NB4 (cell line): ENCODE data around the gene CP.

Experiments
- DNase-seq: peaks from one replicate; pipeline ENCODE4 v3.0.0; 2010; ENCODE audit warnings: low read depth
- H3K4me3 ChIP-seq: one replicate; pipeline ENCODE4 v1.5.1; 2011; ENCODE audit warnings: mild to moderate bottlenecking, low read depth, low read length, moderate library complexity
- MYC ChIP-seq: IDR thresholded peaks from 2 replicates; pipeline ENCODE4 v1.6.1; 2011; ENCODE audit warnings: low read depth, low read length
- POLR2A ChIP-seq: IDR thresholded peaks from 2 replicates; pipeline ENCODE4 v1.6.1; 2011; ENCODE audit warnings: mild to moderate bottlenecking; ENCODE audit not compliant: insufficient read length; ENCODE audit errors: extremely low read depth
- TF ChIP-seq, protein P1 (sequence below): IDR thresholded peaks from one replicate; pipeline ENCODE4 v1.5.1; 2012; ENCODE audit warnings: low read depth, low read length
- TF ChIP-seq, protein P2 (sequence below): IDR thresholded peaks from 2 replicates; pipeline ENCODE4 v1.6.1; 2011; ENCODE audit warnings: low read depth, low read length

CP gene

GRCh38 chr3:149177122-149177521, 44.5 kb downstream of the CP start:
- H3K4me3 ChIP-seq: no peak overlapping the region
- TF ChIP-seq MYC (no peak), POLR2A (no peak)
- TF ChIP-seq, protein P1, sequence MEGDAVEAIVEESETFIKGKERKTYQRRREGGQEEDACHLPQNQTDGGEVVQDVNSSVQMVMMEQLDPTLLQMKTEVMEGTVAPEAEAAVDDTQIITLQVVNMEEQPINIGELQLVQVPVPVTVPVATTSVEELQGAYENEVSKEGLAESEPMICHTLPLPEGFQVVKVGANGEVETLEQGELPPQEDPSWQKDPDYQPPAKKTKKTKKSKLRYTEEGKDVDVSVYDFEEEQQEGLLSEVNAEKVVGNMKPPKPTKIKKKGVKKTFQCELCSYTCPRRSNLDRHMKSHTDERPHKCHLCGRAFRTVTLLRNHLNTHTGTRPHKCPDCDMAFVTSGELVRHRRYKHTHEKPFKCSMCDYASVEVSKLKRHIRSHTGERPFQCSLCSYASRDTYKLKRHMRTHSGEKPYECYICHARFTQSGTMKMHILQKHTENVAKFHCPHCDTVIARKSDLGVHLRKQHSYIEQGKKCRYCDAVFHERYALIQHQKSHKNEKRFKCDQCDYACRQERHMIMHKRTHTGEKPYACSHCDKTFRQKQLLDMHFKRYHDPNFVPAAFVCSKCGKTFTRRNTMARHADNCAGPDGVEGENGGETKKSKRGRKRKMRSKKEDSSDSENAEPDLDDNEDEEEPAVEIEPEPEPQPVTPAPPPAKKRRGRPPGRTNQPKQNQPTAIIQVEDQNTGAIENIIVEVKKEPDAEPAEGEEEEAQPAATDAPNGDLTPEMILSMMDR: no peak
- TF ChIP-seq, protein P2, sequence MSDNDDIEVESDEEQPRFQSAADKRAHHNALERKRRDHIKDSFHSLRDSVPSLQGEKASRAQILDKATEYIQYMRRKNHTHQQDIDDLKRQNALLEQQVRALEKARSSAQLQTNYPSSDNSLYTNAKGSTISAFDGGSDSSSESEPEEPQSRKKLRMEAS: no peak
- no peak for DNase-seq

DNA sequence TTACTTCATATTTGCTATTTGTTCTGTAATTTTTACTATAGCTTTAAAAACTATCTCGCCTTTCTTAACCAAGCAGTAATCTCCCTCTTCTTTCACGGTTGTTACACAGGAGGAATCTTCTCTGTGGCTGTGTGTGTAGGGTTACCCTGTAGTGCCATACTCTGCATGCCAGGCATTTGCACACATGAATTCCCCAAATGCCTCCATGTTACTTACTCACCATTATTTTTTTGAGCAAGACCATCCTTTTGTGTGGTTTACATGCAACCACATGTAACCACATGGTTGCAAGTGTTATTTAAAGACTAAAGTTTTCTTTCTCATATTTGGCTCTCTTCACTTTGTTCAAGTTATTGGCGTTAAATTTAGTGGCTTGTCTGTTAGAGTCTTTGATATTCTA, 46.7 kb downstream of the CP start:
- peak; percentile 25 for DNase-seq
- TF ChIP-seq, protein P2: peak; percentile 28; the same call in 1 of the 2 replicates
- no peak for TF ChIP-seq POLR2A
- no peak overlapping the region for H3K4me3 ChIP-seq

DNA sequence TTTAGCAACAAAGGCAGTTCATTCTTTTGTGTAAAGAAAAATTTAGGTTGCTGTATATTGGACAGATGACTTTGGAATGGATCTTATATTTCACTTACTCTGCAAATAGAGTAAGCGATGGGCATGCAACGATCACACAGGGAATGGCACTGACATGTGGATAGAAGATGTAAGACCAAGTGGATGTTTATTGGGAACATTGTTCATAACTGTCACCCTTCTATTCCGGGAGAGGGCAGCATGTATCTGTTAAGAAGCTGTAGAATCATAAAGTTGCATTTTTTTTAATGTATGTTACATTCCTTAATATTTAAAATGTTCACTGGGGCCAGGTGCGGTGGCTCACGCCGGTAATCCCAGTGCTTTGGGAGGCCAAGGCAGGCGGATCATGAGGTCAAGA, 51.0 kb downstream of the CP start:
- TF ChIP-seq, protein P2: no peak
- TF ChIP-seq, protein P1: no peak
- TF ChIP-seq MYC (no peak), POLR2A (no peak)
- DNase-seq: no peak
- no peak overlapping the region for H3K4me3 ChIP-seq

GRCh38 chr3:149167898-149168297, 53.7 kb downstream of the CP start:
- no peak for DNase-seq
- TF ChIP-seq, protein P1: no peak
- TF ChIP-seq, protein P2: no peak
- TF ChIP-seq MYC (no peak), POLR2A (no peak)

GRCh38 chr3:149163066-149163465, 58.6 kb downstream of the CP start:
- peak; percentile 93 for DNase-seq
- peak overlapping the region; percentile 8 for H3K4me3 ChIP-seq
- TF ChIP-seq POLR2A (no peak), MYC (0 out of 2 replicates have a peak, but pooled peaks have one; percentile 20)
- TF ChIP-seq, protein P1: no peak
- TF ChIP-seq, protein P2: peak; percentile 60

More at GRCh38 chr3:149167898-149168297, 53.7 kb downstream of the CP start:
- H3K4me3 ChIP-seq: no peak overlapping the region

DNA sequence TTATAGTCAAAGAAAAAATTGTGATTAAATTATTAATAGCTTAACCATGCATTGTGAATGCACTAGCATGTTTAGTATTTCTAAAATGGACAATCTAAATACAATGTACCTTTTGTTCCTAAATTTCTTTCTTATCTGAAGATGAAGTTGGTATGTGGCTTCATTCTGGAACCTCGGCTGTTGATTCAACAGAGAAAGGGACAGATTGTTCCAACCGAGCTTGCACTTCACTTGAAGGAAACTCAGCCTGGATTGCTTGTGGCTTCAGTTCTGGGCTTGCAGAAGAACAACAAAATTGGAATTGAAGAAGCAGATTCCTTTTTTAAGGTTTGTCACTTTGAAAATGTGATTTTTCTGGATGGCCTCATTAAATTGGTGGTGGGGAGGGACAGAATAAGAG, 59.6 kb downstream of the CP start:
- no peak for DNase-seq
- H3K4me3 ChIP-seq: no peak overlapping the region
- TF ChIP-seq, protein P2: no peak
- TF ChIP-seq POLR2A (no peak), MYC (no peak)
- TF ChIP-seq, protein P1: no peak
